Measurements from ENCODE around the gene PANK4. TPM values are rescaled to one million over a fixed set of nuclear protein-coding genes. Genes with fewer than 3 reads are reported as not detected.

The PANK4 gene
- total RNA-seq, 6 experiments from 2014 or later = 9.6 to 18.9 (median 13.4) TPM

DNA sequence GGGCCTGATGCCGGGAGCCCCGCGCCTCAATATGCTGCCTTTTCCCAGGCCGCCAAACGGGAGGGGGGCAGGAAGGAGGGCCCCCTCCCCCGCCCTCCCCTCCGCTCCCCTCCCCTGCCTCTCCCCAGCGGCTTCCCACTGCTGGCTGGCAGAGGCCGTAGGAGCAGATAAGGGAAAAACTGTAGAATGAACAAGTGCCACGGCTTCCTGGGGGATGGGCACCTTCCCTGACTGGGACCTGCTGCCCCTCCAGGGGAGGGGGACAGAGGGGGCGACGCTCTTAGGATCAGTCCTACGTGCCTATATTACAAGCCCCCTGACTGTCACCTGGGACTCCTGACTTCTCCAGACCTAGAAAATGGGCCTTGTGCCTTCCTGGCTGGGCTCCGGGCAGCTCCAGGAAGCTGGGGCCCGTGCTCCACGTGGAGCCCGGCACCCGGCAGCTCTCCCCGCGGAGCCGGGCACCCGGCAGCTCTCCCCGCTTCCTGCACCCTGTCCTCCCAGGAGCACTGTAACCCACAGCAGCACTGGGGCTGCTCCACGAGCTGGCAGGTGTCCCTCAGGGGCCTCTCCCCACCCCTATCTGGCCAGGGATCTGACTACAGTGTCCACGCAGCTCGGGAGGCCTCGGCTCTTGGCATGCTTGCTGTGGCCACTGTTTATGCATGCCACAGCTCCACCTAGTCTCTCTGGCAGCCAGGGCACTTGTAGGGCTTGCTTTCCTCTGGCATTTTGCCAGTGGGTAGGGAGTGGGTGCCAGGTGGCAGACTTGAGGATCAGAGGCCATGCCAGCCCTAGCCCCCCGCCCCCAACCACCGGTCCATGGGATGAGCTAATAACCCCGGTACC, 4.3 kb upstream of the PANK4 start:
- no peaks in the 10 kb centered on the region for H3K27me3 ChIP-seq
- H3K4me3 ChIP-seq = peak overlapping the region in 2 of 3 donors; percentile 23 to 26
- TF ChIP-seq POLR2A (IDR thresholded peaks at IDR 0.05) = no peak
- TF ChIP-seq, protein P1, sequence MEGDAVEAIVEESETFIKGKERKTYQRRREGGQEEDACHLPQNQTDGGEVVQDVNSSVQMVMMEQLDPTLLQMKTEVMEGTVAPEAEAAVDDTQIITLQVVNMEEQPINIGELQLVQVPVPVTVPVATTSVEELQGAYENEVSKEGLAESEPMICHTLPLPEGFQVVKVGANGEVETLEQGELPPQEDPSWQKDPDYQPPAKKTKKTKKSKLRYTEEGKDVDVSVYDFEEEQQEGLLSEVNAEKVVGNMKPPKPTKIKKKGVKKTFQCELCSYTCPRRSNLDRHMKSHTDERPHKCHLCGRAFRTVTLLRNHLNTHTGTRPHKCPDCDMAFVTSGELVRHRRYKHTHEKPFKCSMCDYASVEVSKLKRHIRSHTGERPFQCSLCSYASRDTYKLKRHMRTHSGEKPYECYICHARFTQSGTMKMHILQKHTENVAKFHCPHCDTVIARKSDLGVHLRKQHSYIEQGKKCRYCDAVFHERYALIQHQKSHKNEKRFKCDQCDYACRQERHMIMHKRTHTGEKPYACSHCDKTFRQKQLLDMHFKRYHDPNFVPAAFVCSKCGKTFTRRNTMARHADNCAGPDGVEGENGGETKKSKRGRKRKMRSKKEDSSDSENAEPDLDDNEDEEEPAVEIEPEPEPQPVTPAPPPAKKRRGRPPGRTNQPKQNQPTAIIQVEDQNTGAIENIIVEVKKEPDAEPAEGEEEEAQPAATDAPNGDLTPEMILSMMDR (IDR thresholded peaks at IDR 0.05) = peak in 1 of 4 donors; percentile 26
- no peak overlapping the region for H3K27ac ChIP-seq
- no peaks in the 10 kb centered on the region for H3K9me3 ChIP-seq
- 100% methylated on average over 1 of the region's 30 CpGs for WGBS (ENCODE audit: insufficient coverage, low coverage, low lambda C conversion rate, missing lambda C conversion rate)
- H3K36me3 ChIP-seq = no peaks in the 10 kb centered on the region
- ATAC-seq = peak in 1 of 4 donors; percentile 4
- DNase-seq = peak in 1 of 3 donors; percentile 67
- intact Hi-C loops (cut with DNase I) = no loop called here
- H3K4me1 ChIP-seq = peaks cover 0 to 45% (median 19%) of the 10 kb centered on the region in 4 donors

DNA sequence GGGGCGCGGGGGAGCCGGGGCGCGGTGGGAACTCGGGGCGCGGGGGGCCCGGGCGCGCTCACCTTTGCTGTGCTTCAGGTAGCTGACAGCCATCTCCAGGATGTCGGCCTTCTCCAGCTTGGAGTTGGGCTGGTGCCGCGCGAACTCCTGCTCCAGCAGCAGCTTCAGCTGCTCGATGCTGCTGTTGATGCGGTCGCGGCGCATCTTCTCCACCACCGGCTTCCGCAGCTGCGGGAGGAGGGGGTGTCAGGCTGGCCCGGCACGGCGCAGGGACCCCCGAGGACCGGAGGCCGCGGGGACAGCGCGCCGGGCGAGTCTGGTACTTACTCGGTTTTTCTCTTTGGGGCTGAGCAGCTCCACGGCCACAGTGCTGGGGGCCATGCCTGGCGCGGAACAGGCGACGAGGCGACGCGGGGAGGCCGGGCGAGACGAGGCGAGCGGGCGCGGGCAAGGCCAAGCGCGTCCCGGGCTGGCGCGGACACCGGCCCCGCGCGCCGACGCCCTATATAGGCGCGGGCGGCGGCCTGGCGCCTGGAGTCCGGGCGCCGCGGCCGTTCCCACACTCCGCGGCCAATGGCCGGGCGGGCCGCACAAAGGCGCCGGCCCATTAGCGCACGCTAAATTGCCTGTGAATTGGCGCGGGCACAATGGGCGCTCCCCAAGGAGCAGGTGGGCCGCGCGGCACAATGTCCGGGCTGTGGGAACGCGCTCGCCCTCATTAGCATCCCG, 3.6 kb upstream of the PANK4 start, which contains the start of gene HES5:
Gene HES5 (minus strand): TSS at position 480 of the 729 bp plus-strand sequence. CDS start 99 bp downstream, at position 381.
- no peaks in the 10 kb centered on the region for H3K9me3 ChIP-seq
- peaks cover 0 to 50% (median 25%) of the 10 kb centered on the region in 4 donors for H3K4me1 ChIP-seq
- TF ChIP-seq POLR2A (IDR thresholded peaks at IDR 0.05) = no peak
- TF ChIP-seq, protein P1 (IDR thresholded peaks at IDR 0.05) = no peak
- intact Hi-C loops (cut with DNase I) = no loop called here
- no peaks in the 10 kb centered on the region for H3K27me3 ChIP-seq
- 5% methylated on average over 12 of the region's 91 CpGs for WGBS (ENCODE audit: insufficient coverage, low coverage, low lambda C conversion rate, missing lambda C conversion rate)
- DNase-seq (no peak), ATAC-seq (no peak)
- peak within 1 kb of the TSS in 2 of 3 donors; percentile 26 to 28 for H3K4me3 ChIP-seq
- H3K36me3 ChIP-seq = no peaks in the 10 kb centered on the region
- H3K27ac ChIP-seq = peak within 1 kb of the TSS; percentile 22 to 80 (median 65)

DNA sequence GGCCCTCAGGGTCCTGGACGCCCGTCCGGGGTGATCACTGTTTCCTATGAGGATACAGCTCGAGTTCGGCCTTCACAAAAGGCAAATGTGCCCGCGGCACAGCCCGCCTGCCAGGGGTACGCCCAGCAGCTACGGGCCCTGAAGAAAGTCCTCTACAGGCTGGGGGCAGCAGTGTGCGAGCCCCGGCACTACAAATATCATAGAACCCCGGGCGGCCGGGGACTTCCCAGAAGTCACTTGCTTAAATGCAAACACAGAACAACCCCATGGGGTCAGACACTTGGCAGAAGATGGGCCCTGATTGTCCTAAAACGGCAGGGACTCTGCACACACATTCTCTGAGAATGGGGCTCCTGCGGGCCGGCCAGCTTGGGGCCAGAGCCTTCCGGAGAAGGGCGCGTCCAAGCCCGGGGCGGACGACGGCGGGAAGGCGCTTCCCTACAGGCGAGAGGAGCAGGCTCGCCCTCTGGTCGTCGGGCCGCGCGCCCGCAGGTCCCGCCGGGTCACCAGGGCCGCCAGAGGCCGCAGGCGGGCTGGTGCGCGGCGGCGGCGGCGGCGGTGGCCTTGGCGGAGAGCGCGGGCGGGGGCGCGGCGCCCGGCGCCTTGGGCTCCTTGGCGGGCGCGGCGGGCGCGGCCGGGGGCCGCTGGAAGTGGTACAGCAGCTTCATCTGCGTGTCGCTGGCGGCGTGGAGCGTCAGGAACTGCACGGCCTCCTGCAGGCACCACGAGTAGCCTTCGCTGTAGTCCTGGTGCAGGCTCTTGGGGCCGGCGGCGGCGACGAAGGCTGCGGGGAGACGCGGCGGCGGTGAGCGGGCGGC, 2.8 kb upstream of the PANK4 start:
- no peak for TF ChIP-seq POLR2A (IDR thresholded peaks at IDR 0.05)
- TF ChIP-seq, protein P1 (IDR thresholded peaks at IDR 0.05) = peak in 2 of 4 donors; percentile 5 to 33
- ATAC-seq (peak; percentile 5 to 45 (median 25)), DNase-seq (peak; percentile 66 to 83 (median 70))
- H3K27me3 ChIP-seq = no peaks in the 10 kb centered on the region
- intact Hi-C loops (cut with DNase I) = no loop called here
- peak overlapping the region in 2 of 3 donors; percentile 26 to 28 for H3K4me3 ChIP-seq
- 0% methylated on average over 1 of the region's 84 CpGs for WGBS (ENCODE audit: insufficient coverage, low coverage, low lambda C conversion rate, missing lambda C conversion rate)
- no peaks in the 10 kb centered on the region for H3K36me3 ChIP-seq
- peak overlapping the region; percentile 22 to 80 (median 65) for H3K27ac ChIP-seq
- peaks cover 0 to 58% (median 31%) of the 10 kb centered on the region in 4 donors for H3K4me1 ChIP-seq
- no peaks in the 10 kb centered on the region for H3K9me3 ChIP-seq

DNA sequence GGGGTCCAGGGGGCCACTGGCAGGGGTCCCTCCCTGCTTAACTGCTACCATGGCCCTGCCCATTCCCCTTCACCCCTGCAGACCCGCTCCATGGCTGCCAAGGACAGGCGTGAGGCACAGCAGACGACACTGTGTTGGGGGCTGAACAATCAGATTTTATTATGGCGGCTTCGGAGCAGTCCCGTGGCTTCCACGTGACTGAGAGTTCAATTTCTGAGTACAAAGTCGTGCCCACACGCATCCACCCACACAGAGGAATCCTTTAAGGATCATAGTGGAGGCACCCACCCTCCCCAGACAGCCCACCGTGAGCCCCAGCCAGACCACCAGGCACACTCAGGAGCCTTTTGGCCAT, 2.2 kb upstream of the PANK4 start:
- DNase-seq (no peak), ATAC-seq (no peak)
- H3K4me1 ChIP-seq = peaks cover 0 to 64% (median 34%) of the 10 kb centered on the region in 4 donors
- H3K27ac ChIP-seq = peak overlapping the region; percentile 22 to 80 (median 65)
- H3K27me3 ChIP-seq = no peaks in the 10 kb centered on the region
- TF ChIP-seq, protein P1 (IDR thresholded peaks at IDR 0.05) = no peak
- TF ChIP-seq POLR2A (IDR thresholded peaks at IDR 0.05) = no peak
- peak overlapping the region in 2 of 3 donors; percentile 26 to 28 for H3K4me3 ChIP-seq
- 12% methylated on average over 3 of the region's 10 CpGs for WGBS (ENCODE audit: insufficient coverage, low coverage, low lambda C conversion rate, missing lambda C conversion rate)
- H3K9me3 ChIP-seq = no peaks in the 10 kb centered on the region
- no peaks in the 10 kb centered on the region for H3K36me3 ChIP-seq
- intact Hi-C loops (cut with DNase I) = no loop called here
